GM18867 (cell line): Measurements from ENCODE around the gene AP3S1.
"Not testable (repeated sequence)": the region's sequence is repeated elsewhere in the genome, so short reads cannot be mapped to it uniquely, and the experiment has no call there.

Experiments used
- ATAC-seq: cut with Tn5 transposase; IDR thresholded peaks from one replicate; pipeline ENCODE4 v1.9.1; 2021; ENCODE audit warnings: mild to moderate bottlenecking, moderate library complexity; ENCODE audit not compliant: unreplicated experiment

Gene AP3S1

DNA sequence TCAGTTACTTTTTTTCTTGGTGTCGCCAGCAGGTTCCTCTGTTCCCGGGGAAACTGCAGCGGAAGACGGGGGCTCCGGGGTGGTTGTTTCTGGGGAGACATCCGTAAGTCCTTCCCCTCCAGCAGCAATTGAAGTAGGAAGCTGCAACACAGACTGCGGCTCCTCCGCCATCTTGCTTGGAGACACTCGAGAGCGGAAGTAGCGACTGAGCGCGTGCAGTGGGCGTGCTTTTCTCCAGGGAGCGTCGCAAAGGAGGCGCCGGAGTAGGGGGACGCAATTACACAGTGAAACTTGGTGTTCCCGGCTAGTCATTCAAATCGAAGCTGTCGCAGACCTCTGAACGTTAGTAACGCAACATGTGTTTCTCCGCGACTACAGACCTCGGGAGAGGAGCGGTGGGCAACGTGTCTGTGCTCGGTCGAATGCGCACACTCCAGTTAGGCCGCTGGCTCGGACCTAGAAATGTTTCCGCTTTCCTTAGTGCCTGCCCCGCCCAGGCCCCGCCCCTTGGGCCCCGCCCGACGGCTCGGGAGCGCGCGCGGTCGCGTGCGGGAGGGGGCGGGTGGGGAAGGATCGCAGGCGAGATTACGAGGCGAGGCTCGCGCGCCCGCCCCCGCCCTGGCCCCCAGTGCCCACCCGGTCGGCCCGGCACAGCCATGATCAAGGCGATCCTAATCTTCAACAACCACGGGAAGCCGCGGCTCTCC is at the start of gene AP3S1, which contains the start of gene ATG12:
TSS of gene AP3S1 (plus strand) at position 554 of the 707 bp plus-strand sequence. CDS start at position 657, 103 bp downstream.
TSS of gene ATG12 (minus strand) at position 184 of the 707 bp plus-strand sequence. CDS start at position 171, 13 bp downstream.
- ATAC-seq: peak; percentile 85

DNA sequence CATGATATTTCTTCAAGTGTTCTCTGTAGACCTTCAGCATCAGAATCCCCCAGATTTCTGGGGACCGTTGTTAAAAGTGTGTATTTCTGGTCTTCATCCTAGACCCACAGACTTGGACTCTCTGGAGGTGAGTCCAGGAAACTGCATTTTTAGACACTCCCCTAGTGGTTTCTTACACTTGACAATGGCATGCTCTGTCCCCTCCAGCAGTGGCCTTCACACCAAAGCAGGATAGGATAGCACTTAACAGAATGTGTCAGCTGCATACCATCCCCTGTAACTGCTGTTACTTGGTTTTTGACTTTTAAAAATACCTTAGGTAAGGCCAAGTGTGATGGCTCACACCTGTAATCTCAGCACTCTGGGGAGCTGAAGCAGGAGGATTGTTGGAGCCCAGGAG is 46.0 kb upstream of the AP3S1 start:
- ATAC-seq: no peak

- ATAC-seq: no peak
Measured at GRCh38 chr5:115796656-115797055, 45.1 kb upstream of the AP3S1 start.

GRCh38 chr5:115798252-115798651 is 43.5 kb upstream of the AP3S1 start:
- no peak for ATAC-seq

DNA sequence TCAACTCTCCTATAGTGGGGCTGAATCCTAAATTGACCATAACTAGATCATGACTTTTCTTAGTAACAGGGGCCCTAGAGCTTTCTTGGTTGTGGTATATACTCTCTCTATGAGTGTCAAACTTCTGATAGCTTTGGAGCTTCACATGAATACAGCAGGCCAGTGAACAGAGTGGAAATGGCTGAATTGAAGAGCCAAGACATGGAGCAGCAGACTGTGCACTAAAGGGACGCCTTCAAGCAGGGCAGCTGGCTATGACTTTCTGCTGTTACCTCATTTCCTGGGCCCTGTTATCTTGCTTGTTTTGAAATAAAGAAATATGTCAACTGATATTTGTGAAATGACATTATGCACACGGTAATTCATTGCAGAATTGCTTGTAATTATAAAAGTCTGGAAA is 41.6 kb upstream of the AP3S1 start:
- no peak for ATAC-seq

DNA sequence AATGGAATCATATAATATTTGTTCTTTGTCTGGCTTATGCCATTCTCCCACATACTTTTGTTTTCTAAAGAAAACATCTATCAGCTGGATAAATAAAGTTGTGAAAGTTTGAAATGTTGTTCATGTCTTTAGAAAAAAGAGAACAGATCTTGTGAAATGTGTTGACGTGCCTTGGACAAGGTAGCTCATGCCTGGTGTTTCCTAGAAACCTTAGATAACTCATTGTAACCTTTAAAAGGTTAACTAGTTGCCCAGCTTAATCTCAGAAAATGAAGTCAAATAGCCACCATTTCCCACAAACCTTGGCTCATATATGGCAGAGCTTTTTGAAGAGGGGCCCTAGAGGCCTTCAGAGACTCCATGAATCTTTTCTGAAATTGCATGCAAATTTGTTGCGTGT is 40.6 kb upstream of the AP3S1 start:
- ATAC-seq: no peak

DNA sequence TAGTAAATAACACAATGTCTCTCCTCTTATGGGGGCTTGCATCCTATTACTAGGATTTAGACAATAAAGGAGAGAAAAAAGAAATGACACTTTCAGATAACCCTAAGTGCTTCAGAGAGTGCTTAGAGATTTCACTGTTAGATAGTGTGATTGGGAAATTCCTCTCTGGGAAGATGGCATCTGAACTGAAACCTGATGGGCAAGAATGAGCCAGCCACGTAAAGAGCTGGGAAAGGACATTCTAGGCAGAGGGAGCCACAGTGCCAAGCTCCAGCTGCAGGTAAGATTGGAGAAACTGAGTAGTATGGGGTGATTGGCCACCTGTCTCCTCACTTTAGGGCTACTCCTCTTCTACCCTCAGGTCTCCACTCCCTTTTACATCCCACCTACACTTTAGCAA is 39.8 kb upstream of the AP3S1 start:
- no peak for ATAC-seq

GRCh38 chr5:115806986-115807653 is 34.6 kb upstream of the AP3S1 start:
- ATAC-seq: no peak

DNA sequence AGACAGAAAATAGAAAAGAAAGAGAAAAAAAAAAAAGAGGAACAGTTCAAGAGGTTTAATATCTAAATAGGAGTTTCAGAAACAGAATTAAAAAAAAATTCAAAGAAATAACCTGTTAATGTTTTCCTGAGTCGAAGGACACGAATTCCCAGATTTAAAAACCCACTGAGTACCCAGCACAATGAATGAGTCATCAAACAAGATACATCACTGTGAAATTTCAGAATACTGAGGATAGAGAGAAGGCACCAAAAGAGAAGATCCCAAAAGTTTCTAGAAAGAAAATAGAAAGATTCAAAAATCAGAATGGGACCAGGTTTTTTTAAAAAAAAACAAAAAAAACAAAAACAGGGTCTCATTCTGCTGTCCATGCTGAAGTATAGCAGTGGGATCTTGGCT is 34.1 kb upstream of the AP3S1 start:
- ATAC-seq: no peak

- ATAC-seq: not testable (repeated sequence)
Measured at GRCh38 chr5:115808066-115808465, 33.7 kb upstream of the AP3S1 start.

DNA sequence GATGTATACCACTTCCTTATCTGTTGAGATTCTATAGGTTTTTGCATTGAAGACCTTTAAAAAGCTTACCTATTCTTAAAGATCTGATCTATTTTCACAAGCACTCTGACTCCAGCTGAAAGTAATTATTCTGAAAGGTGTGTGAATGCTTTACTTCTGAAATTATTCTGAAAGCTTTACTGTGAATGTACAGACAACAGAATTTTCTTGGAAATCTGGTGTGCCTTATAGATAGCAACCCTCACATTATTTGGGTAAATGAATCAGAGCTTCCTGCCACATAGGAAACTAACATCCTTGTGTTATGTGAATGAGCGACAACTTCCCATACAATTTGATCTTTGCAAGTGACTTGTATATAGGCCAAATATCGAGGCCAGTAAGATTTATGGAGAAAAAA is 31.8 kb upstream of the AP3S1 start:
- ATAC-seq: no peak

GRCh38 chr5:115810761-115811160 is 31.0 kb upstream of the AP3S1 start:
- ATAC-seq: no peak

GRCh38 chr5:115811406-115811805 is 30.3 kb upstream of the AP3S1 start:
- ATAC-seq: no peak

DNA sequence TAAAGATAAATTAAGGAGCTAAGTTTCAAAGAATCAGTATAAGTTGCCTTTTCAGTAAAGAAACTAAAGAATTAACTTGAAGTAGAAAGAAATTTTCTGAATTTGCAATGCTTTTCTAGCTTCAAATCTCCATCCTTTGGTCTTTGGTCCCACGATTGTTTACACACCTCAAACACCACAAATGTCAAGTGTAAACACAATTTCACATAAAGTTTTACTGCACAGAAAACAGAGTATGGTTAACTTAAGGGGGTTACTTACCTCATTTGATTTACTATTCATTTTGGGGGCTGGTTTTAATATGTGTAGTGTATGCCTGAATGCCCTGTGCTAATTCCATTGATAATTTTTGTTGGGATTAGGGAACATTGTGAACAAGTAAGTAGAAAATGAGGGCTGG is 29.4 kb upstream of the AP3S1 start:
- ATAC-seq: no peak

- ATAC-seq: no peak
Measured at GRCh38 chr5:115813719-115814118, 28.0 kb upstream of the AP3S1 start.

DNA sequence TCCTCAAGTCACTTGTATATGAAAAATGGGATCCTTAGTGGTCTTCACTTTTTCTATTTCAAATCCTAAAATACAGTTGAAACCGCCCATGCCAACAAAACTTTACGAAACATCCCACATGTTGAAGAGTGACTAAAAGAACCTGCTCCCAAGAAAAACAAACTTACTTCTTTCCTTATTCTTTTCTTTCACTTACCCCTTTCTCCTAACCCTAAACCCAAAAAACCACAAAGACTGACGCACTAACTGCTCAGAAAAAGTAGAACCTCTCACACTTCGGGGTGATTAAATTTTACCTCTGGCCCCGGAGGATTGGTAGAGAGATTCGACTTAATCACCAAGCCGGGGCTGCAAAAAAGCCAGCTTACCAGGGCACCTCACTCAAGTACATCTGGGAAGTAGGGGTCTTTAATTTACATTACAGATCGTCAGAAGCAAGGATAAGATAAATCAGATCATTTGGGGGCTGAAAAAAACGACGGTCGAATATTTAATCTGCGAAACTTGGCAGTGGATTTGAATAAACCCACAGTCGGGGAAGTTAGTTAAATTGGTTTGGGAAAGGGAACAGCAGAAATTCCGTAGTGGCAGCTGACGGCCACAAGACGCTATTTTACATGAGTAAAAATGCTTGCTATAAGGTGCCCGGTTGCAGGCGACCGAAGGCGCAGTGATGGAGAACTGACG is 26.6 kb upstream of the AP3S1 start:
- ATAC-seq: no peak

GRCh38 chr5:115815693-115816225 is 26.0 kb upstream of the AP3S1 start:
- ATAC-seq: no peak

DNA sequence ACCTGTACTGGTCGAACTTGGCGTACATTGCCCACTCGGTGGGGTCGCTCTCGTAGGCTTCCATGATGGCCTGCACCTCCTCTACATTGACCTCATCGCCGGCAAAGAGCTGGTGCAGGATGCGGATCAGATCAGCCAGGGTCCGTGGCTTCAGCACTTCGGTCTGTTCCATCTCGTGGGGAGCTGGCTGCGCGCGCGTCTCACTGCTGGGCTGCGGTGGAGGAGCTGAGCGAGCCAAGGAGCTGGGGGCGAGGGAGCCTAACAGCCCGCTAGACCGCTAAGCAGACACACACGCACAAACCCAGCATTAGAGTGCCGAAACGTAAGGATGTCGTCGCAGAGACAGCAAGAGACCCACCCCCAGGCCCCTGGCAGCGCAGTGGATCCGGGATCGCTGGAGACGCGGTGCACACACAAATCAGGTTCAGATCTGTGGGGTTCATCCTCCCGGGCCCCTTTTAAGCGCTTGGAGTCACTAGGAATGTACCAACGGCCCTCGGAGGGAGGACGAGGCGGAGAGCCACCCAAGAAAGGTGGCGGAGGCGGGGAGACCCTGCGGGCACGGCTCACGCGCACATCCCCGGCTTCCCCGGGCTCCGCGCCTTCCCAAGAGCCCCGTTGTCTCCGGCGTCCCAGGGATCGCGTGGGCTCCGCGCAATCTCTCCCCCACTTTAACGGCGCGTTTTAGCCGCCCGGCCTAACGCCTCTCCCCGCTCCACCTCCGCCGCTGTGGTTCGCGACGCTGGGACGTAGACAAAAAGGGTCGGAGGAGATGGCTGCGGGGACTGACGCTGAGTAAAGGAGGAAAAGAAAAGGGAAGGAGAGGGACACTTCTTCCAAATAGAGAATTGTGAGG is 25.3 kb upstream of the AP3S1 start, which contains the start of gene CDO1:
TSS of gene CDO1 (minus strand) at position 434 of the 856 bp plus-strand sequence. CDS start at position 172, 262 bp downstream.
- no peak for ATAC-seq

- ATAC-seq: no peak
Measured at GRCh38 chr5:115817386-115817785, 24.3 kb upstream of the AP3S1 start.

DNA sequence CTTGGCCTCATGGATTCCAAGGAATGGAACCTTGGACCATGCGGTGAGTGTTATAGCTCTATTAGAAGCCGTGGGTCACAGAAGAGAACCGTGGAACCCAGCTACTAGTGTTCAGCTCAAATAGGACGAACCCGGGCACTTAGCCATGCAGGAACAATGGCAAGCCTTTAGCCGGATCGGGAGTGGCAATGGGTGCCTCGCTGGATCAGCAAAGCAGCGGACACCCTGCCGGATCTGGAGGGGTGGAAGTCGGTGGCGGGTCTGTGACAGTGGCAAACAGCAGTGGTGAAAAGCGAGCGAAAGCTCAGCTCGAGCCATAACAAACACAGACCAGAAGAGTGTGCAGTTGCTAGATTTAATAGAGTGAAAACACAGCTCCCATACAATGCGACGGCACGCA is 22.9 kb upstream of the AP3S1 start:
- no peak for ATAC-seq

- no peak for ATAC-seq
Measured at GRCh38 chr5:115820846-115821245, 20.9 kb upstream of the AP3S1 start.
